Hippocampal formation (tissue), 2 donors: ENCODE results near the gene PHACTR1.
"Not testable (repeated sequence)": the region's sequence is repeated elsewhere in the genome, so short reads cannot be mapped to it uniquely, and the experiment has no call there.

Source experiments
- DNase-seq, 2 donors: peaks; one replicate each; lab custom pipeline; 2025; lab: John Stamatoyannopoulos, UW

The PHACTR1 gene

GRCh38 chr6:12716298-12716916 lies at the start of gene PHACTR1:
Gene PHACTR1 (plus strand): TSS chr6:12716767.
- no peak for DNase-seq

DNA sequence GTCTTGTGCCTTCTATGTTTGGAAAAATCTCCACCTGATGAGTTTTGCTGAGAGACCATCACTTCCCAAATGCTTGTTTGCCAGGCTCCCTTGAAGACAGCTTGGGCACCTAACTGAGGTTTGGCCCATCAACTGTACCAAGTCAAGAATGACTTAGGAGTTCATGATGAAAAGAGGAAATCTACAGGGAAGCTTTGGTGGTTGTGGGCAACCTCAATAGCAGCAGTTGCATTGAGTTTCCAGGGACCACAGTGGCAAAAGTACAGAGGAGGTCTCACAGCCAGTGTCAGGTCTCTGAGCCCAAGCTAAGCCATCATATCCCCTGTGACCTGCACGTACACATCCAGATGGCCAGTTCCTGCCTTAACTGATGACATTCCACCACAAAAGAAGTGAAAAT lies 49.7 kb upstream of the PHACTR1 start:
- DNase-seq = no peak

GRCh38 chr6:12675931-12676330 lies 40.6 kb upstream of the PHACTR1 start:
- DNase-seq = no peak

- no peak for DNase-seq
Measured at GRCh38 chr6:12679341-12679740, 37.2 kb upstream of the PHACTR1 start.

DNA sequence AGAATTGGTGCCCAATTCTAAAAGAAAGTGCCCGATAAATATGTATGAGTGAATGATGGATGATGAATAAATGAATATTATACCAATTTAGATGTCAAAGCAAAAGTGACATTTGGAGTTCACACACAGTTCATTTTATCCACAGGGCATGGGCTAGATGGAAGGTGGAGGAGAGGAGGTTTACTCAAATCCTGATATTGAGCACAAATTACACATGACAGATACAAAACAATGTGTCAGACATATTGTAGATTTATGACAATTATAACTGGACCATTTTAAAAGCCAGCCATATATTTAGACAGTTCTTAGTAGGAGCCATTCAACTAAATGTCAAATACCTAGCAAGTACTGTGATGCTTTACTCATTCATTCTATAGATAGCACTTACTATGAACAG lies 23.4 kb upstream of the PHACTR1 start:
- no peak for DNase-seq

GRCh38 chr6:12698298-12698697 lies 18.3 kb upstream of the PHACTR1 start:
- no peak for DNase-seq

DNA sequence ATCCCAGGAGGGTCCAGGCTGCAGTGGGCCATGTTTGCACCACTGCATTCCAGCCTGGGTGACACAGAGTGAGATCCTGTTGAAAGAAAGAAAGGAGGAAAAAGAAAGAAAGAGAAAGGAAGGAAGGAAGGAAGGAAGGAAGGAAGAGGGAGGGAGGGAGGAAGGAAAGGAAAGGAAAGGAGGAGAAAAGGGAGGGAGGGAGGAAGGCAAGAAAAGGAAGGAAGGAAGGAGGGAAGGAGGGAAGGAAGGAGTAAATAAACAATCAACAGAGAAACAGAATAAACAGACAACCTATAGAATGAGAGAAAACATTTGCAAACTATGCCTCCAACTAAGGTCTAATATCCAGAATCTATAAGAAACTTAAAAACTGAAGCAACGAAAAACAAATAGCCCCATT lies 11.6 kb upstream of the PHACTR1 start:
- no peak for DNase-seq

- peak in 1 of 2 donors; percentile 54 for DNase-seq
Measured at GRCh38 chr6:12709116-12709515, 7.5 kb upstream of the PHACTR1 start.

DNA sequence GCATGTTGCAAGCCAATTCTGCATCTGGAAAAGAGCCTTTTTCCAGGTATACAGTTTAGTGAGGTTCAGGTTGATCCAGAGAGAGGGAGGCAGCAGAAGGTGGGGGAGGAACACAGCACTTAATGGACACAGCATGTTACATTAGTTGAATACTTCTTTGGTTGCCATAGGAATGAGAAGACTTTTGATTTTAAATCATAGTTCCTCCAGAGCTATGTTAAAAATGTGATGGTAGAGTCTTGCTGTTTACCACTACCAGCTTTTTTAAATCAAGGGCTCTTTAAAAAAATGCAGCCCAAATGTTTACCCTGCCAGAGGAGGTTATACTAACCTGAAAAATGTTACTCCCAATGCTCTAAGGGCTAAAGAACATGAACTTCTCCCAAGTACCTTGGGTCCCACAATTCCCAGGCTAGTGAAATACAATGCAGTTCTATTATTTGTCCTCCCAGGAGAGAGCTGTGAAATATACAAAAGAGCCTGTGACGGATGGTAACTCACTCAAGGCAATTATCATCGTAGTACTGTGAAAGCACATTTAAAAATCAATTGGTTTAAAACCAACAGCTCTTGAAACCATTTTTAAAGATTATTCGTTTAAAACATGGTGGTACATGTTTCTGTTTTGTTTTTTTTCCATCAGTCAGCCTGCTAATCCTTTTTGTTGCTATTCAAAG lies 6.9 kb upstream of the PHACTR1 start:
- no peak for DNase-seq

- DNase-seq = no peak
Measured at GRCh38 chr6:12710921-12711320, 5.6 kb upstream of the PHACTR1 start.

DNA sequence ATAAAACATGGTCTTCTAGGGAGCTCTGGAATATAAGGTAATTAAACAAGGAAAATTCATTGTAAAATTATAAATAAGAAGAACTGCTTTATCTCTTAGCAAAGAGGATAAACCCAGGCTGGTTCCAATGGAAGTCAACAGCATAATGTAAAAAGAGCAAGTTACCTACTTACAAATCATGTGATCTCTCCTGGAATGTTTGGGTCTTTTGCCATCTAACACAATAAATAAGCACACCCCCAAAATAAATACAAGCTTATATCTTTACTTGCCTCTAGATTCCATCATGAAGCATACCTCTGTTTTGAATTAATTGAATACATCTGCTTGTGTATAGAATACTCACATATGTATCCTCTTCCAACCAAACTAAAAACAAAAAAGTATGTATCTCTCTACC lies 2.5 kb upstream of the PHACTR1 start:
- DNase-seq = no peak

DNA sequence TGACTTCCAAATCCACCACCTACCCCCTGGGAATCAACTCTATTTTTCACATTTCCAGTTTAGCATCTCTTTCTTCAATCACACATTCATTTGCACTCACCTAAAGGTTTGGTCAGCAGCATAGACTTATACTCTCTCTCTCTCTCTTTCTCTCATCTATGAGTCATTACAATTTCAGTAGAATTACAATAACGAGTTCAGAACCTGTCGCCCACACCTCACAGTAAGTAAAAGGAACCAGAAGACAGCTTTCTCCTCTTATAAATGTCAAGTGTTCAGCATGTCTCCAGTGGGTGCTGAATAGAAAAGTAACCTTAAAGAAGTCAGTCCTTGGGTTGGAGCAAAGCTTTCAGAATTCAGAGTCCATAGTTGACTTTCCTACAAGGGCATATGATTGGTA lies 1.1 kb upstream of the PHACTR1 start:
- no peak for DNase-seq

GRCh38 chr6:12717356-12717755 lies 789 bp downstream of the PHACTR1 start:
- DNase-seq = no peak

GRCh38 chr6:12718015-12718414 lies 1.4 kb downstream of the PHACTR1 start:
- DNase-seq = no peak

DNA sequence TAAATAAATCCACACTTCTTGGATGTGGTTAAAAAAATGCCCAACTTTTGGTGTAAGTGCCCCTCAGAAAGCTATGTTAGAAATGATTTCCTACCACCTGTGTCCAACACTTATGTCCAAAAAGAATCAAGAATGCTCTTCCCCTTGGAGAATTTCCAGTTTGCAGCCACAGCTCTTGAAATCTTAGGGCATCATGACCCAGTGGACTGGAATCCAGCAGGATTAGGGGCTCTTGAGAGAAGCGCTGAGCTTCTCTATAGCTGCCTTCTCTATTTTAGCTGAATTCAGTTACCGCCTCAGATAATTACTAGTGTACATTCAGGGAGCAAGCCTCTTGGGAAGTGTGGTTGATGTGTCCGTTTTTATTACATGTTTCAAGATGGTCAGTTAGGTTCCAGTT lies 2.5 kb downstream of the PHACTR1 start:
- no peak for DNase-seq

DNA sequence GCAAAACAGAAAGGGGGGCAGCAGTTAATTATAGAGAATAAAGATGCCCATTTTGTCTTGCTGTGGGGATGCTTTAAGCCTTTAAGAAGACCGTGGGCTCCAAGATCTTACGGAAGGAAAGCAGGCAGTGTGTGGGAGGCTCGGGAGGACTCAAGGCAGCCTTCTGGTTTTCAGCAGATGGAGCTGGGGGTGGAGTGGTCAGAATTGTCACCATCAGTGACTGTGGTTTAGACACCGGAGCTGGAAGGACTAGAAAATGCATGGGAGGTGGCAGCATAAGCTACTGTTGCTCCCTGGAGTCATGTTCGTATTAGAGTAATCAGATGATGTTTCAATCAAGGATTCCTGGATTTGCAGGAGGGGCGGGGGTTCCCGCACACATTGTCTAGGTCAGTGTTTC lies 3.7 kb downstream of the PHACTR1 start:
- no peak for DNase-seq

DNA sequence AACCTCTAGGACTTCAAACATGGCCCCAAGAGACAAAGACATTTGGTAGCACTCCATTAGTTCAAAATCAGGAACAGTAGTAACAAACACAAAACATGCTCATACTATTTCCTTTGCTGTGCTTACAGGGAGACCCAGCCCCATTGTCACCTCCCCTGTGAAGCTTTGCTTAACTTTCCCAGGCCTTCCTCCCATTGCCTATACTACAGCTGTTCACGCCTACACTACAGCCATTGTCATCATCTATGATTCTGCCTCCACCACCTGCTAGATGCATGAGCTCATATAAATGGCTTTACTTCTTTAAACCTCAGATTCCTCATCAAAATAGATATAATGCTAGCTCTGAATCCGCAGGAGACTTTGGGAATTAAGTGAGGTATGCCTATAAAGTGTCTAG lies 8.7 kb downstream of the PHACTR1 start:
- peak in 1 of 2 donors; percentile 25 for DNase-seq

GRCh38 chr6:12729467-12729866 lies 12.9 kb downstream of the PHACTR1 start:
- no peak for DNase-seq

DNA sequence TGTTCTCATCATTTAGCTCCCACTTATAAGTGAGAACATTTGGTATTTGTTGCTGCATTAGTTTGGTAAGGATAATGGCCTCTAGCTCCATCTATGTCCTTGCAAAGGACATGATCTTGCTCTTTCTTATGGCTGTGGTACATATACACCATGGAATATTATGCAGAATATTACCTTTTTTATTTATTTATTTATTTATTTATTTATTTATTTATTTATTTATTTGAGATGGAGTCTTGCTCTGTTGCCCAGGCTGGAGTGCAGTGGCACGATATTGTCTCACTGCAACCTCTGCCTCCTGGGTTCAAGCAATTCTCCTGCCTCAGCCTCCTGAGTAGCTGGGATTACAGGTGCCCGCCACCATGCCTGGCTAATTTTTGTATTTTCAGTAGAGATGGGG lies 14.2 kb downstream of the PHACTR1 start:
- not testable (repeated sequence) for DNase-seq

DNA sequence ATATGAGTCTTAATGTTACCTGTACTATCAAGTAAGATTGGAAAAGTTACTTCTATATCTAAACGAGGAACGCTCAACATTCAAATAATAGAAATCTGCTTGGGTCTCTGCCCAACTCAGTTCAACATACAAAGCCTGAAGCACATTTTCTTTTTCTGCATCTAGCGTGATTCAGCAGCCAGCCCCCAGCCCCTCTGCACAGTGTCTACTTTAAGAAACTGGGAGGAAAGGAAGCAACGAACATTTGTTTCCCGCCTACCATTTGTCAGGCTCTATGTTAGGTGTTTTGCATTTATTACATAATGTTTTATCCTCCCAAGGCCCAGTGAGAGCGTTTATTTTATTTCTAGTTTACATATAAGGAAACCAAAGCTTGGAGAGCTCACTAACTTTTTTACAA lies 17.3 kb downstream of the PHACTR1 start:
- DNase-seq = no peak

GRCh38 chr6:12735786-12736185 lies 19.2 kb downstream of the PHACTR1 start:
- no peak for DNase-seq

GRCh38 chr6:12748411-12748810 lies 31.8 kb downstream of the PHACTR1 start:
- DNase-seq = no peak

DNA sequence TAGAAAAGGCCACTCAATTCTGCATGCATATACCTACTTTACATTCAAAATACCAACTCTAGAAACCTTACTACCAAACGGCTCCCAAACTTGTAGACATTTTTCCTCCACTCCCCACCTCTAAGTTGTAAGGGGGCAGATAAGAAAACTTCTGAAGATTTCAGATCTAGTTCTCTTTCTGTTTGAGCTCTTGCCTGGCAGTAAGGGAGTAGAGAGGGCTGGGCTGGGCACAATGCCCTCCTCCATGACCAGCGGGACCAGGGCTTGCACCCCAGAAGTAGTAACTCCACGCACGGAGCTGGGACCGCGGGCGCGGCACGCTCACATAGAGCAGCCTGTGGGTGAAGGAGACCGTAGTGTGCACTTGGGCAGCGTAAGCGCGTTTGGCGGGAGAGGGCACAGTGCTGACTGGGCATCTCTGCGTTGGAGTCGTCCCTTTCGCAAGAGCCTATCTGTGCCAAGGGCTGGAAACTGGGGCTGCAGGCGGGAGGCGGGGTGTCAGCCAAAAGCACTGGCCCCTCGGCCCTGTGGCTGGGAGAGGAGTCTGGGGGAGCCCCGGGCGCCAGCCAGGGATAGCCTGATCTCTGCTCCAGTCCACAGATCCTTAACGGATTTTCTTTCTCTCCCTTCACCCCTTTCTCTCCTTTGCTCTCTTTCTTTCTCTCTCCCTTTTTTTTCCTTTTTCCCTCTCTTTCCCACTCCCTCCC lies 32.4 kb downstream of the PHACTR1 start:
- no peak for DNase-seq
